DMS153 (cell line): ENCODE results near the gene ZP2.
A peak's percentile ranks its signal among the peaks of the same experiment; 100 is the strongest.
"Not testable (repeated sequence)": the region's sequence is repeated elsewhere in the genome, so short reads cannot be mapped to it uniquely, and the experiment has no call there.

Source experiments
- DNase-seq: peaks from one replicate; lab custom pipeline; 2025; lab: John Stamatoyannopoulos, UW

Gene ZP2

GRCh38 chr16:21211486-21211885 is at the start of gene ZP2:
TSS of gene ZP2 (minus strand) at chr16:21211574. CDS start at chr16:21211547, 27 bp downstream.
- no peak for DNase-seq

DNA sequence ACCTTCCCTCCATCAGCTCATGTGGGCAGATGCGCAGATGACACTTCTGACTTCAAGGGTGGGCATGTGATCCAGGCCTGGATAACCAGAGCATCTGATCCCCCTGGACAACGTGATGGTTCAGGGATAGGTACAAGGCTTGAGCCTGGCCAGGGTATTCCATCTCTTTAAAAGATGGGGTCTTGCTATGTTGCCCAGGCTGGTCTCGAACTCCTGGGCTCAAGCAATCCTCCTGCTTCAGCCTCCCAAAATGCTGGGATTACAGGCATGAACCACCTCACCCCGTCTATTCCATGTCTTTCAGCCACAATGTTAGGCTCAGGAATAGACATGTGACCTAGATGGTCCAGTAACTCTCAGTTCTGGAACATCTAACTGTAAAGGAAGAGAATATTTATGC is 45.9 kb upstream of the ZP2 start:
- no peak for DNase-seq

DNA sequence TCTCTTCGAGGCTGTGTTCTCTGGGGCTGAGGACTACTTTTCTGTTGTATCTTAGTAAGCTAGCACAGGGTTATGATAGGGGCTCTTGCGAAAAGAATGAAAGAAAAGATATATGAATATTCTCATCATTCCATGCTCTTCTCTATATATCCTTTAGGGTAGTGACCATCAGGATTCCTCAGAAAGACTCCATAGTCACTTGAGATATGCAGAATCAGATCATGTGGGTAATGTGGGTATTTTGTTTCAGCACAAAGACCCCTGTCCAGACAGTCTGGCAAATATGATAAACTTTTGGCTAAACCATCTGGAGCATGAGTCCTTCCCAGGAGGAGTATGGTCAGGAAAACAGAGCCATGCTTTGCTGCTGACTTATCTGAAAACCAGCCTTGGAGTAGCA is 45.3 kb upstream of the ZP2 start:
- no peak for DNase-seq

DNA sequence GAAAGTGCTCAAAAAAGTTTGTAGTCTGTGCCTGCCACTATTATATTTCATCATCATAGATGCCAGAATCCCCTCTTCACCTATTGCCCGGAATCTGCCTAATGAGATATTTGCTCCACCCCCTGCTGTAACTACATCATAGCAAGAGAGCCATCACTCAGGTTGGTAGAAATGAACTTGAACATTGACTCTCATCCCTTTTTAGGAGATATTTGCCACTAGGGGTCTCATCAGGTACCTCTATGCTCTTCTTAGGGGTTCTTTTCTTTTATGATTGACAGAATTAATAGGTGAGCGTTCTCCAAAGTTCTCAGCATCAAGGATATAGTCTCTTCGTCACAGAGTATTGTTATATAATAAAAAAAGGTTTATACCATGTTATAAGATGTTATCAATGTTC is 42.1 kb upstream of the ZP2 start:
- no peak for DNase-seq

GRCh38 chr16:21250072-21250923 is 38.9 kb upstream of the ZP2 start:
- DNase-seq, result no peak

GRCh38 chr16:21248179-21248578 is 36.8 kb upstream of the ZP2 start:
- not testable (repeated sequence) for DNase-seq

GRCh38 chr16:21244518-21245215 is 33.3 kb upstream of the ZP2 start:
- DNase-seq, result no peak

GRCh38 chr16:21242756-21243155 is 31.4 kb upstream of the ZP2 start:
- DNase-seq, result no peak

GRCh38 chr16:21239646-21240045 is 28.3 kb upstream of the ZP2 start:
- DNase-seq, result no peak

GRCh38 chr16:21236831-21237230 is 25.5 kb upstream of the ZP2 start:
- no peak for DNase-seq

- no peak for DNase-seq
These were observed 23.8 kb upstream of the ZP2 start for GRCh38 chr16:21235199-21235585.

DNA sequence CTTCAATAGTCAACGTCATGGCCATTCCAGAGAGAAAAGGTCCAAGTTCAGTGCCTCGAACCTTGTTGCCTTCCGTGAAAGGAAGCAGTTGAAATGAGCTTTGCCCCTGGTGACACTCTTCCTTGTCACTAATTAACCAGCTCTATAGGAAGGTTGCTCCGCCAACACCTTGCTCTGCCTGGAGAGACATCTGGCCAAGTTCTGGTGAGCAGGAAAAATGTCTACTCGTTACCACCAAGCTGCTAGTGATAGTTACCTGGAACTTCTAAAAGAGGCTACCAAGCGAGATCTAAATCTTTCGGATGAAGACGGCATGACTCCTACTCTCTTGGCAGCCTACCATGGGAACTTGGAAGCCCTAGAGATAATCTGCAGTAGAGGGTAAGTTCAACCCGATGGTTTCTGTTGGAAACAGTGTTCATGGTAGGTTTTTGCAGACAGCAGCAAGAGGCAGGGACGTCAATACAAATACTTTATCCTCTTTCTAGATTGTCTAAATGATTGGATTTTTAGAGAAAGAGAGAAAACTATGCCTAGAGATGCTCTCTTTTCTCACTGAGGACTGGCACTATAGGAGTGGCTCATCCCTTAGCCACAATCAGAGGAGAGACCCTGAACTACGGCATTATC is 22.3 kb upstream of the ZP2 start, which contains the start of gene ANKS4B:
Gene ANKS4B (plus strand): TSS at position 179 of the 630 bp plus-strand sequence. CDS start 39 bp downstream, at position 218.
- DNase-seq, result no peak

- DNase-seq, result no peak
These were observed 21.7 kb upstream of the ZP2 start for GRCh38 chr16:21233045-21233520.

DNA sequence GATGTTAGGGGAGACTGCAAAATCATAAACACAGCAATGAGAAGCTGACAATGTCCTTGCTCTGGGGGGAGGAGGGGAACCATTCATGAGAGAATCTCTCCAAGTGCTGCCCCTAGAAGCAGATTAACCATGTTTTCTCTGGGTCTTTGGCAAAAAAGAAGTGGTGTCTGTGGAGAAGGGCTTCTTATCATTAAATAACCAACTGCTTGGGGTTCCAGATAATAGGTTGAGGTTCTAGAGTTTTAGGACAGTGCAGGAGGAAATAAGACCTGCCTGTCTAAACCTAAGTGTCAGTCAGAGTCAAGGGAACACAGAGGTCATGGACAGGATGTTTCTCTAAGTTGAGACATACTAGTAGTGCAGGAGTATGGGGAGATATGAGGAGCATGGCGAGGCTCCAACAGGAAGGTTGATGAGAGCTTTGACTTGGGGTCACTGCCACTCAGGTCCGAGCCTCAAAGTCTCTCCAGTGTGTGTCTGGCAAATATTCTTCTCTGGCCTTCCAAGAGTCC is 17.0 kb upstream of the ZP2 start:
- no peak for DNase-seq

DNA sequence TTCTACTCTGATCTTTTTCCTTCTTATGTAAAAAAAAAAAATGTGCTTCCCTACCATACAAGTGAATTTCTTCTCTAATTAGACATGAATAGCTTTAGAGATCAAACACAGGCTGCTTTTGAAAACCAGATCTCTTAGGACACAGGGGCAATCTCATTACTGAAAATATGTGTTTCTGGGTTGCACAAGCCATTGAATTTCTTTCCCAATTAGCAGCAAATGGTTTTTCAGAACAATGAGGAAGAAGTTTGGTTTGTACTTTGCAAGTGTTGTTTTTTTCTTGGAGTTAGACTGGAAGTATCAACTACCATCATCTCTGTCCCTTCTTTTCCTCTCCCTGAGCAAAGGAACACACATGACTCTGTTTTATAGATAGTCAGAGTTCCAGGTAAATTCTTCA is 16.5 kb upstream of the ZP2 start:
- no peak for DNase-seq

DNA sequence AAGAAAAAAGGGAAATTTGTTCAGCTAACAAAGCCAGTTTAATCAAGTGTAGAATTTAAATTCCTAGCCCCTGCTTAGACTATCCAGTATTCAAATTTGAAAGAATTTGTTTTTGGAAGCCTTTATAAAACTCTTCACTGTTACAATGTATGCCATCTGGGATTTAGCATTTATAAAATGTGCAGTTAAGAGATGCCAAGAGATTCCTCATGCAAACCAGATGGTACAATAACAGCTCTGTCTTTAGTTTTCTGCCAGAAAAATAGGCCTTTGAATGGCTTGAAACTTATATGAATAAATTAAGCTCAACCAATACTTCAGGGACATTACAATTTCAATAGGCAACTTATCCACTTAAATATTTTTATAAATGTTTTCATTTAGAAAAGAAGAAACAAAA is 15.4 kb upstream of the ZP2 start:
- DNase-seq, result no peak

DNA sequence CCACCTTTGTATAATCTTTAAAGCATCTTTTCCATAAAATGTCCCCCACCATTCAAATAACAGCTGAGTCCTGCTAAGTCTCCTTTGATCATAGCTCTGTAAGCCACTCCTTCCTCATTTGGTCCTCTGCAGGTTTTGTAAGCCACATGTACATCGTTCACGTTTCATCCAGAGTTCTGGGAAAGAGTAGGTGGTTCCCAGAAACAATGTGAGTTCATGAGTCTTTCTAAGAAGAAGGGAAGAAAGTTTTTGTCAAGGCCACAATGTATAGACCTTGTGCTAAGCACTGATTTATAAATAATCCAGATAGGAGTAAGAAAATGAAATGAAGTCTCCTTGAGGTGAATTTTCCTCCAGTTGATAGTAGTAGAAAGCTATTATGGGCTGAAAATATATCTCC is 13.4 kb upstream of the ZP2 start:
- no peak for DNase-seq

- DNase-seq, result no peak
These were observed 12.4 kb upstream of the ZP2 start for GRCh38 chr16:21223787-21224186.

DNA sequence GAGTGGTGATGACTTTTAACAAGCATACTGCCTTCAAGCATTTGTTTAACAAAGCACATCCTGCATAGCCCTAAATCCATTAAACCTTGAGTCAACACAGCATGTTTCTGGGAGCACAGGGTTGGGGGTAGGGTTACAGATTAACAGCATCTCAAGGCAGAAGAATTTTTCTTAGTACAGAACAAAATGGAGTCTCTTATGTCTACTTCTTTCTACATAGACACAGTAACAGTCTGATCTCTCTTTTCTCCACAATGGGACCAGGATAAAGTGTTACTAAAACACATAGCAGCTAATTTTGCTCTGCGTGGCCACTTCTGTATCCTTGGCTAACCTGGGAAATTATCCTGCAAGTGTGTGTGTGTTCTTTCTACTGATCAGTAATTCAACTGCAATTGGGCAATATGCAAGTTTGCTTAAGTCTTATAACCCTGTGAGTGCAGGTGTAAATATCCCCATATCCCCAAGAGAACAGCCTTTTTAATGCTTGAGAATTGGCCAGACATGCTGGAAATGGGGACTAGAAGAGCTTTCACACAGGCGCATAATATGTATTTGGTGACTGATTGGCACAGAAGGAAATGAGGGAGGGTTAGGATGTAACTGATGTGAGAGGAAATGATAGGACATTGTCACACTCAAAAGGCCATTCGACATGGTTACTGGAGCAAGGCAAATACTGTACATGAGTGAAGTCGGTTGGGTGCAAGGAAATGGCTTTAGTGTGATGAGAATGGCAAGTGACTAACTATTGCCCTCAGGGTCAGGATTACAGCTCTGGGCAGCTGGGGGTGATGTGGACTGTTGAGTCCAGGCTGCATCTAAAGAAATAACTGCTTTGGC is 11.3 kb upstream of the ZP2 start:
- DNase-seq, result peak; percentile 77

DNA sequence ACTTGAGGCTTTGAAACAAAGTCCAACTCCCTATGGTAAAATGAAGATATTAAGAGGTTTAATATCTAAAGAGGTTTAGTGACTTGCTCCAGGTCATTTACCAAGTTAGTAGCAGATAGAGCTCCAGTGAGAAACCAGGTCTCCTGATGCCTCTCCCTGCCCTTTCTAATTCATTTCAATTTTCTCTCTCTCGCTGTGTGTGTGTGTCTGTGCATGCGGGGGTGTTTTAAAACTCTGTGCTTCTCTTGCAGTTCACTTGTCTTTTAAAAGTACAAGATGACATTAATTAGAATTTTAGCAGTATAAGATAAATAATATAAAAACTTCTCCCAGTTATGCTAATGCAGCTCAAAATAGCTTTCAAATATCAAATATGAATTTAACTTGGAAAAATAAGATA is 8.2 kb upstream of the ZP2 start:
- no peak for DNase-seq

DNA sequence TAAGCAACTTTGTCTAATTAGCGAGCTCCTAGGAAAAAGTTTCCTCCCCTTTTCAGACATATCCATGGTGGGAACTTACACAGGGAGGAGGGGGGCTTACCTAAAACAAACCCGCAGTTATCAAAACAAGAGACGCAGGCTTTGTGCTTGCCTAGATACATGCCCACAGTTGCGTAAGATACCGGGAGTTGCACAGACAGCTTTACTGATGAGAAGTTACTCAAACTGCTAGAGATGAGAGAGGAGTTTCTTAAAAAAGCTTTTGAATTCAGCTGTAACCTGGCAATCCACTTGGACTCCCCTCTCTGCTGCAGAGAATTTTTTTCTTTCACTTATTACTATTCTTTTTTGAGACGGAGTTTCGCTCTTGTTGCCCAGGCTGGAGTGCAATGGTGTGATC is 6.8 kb upstream of the ZP2 start:
- no peak for DNase-seq

GRCh38 chr16:21217121-21217520 is 5.7 kb upstream of the ZP2 start:
- no peak for DNase-seq
